ENCODE data around the gene CCDC63.

DNA sequence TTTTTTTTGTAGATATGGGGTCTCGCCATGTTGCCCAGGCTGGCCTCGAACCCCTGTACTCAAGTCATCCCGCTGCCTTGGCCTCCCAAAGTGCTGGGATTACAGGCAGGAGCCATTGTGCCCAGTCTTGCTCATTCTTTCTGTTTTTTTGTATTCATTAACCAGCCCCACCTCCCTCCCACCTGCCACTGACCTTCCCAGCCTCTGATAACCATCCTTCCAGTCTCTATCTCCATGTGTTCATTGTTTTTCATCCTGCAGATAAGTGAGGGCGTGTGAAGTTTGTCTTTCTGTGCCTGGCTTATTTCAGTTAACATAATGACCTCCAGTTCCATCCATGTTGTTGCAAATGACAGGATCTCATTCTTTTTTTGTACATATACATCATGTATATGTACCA lies 54.6 kb downstream of the CCDC63 start:
- TF ChIP-seq, protein P1, sequence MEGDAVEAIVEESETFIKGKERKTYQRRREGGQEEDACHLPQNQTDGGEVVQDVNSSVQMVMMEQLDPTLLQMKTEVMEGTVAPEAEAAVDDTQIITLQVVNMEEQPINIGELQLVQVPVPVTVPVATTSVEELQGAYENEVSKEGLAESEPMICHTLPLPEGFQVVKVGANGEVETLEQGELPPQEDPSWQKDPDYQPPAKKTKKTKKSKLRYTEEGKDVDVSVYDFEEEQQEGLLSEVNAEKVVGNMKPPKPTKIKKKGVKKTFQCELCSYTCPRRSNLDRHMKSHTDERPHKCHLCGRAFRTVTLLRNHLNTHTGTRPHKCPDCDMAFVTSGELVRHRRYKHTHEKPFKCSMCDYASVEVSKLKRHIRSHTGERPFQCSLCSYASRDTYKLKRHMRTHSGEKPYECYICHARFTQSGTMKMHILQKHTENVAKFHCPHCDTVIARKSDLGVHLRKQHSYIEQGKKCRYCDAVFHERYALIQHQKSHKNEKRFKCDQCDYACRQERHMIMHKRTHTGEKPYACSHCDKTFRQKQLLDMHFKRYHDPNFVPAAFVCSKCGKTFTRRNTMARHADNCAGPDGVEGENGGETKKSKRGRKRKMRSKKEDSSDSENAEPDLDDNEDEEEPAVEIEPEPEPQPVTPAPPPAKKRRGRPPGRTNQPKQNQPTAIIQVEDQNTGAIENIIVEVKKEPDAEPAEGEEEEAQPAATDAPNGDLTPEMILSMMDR (IDR thresholded peaks at IDR 0.05): no peak
- TF ChIP-seq POLR2A (IDR thresholded peaks at IDR 0.05): no peak
